Neural crest cell (in vitro differentiated cells): Measurements from ENCODE around the gene NEK10. TPM values are rescaled to one million over a fixed set of nuclear protein-coding genes. Genes with fewer than 3 reads are reported as not detected.

Experiments used
- DNase-seq: peaks from one replicate; pipeline ENCODE4 v3.0.0; 2021; ENCODE audit warnings: low read depth, mixed read lengths, low spot score
- H3K27ac Mint-ChIP-seq: one replicate; pipeline ENCODE4 v1.8.0; 2021; ENCODE audit warnings: mild to moderate bottlenecking, mixed read lengths; ENCODE audit not compliant: unreplicated experiment
- H3K27me3 Mint-ChIP-seq: 2 replicates; pipeline ENCODE4 v1.8.0; 2021; ENCODE audit warnings: low read depth, mild to moderate bottlenecking, mixed read lengths
- H3K36me3 Mint-ChIP-seq: 2 replicates; pipeline ENCODE4 v1.8.0; 2021; ENCODE audit warnings: low read depth, mild to moderate bottlenecking, mixed read lengths
- H3K4me1 Mint-ChIP-seq: 2 replicates; pipeline ENCODE4 v1.8.0; 2021; ENCODE audit warnings: mixed read lengths
- H3K4me3 Mint-ChIP-seq: one replicate; pipeline ENCODE4 v1.8.0; 2021; ENCODE audit warnings: mild to moderate bottlenecking, mixed read lengths
- H3K9me3 Mint-ChIP-seq: 2 replicates; pipeline ENCODE4 v1.8.0; 2021; ENCODE audit warnings: mixed read lengths
- CTCF ChIP-seq: fragments of 200-600 bp; sonication (generic); conservative IDR thresholded peaks from 2 replicates; pipeline ENCODE4 v1.5.0; 2021; ENCODE audit warnings: antibody characterized with exemption, mild to moderate bottlenecking
- total RNA-seq: library from RNA; stranded (reverse); gene quantifications from 2 replicates; pipeline ENCODE4 v1.2.1, GENCODE V29; 2021

The NEK10 gene
- total RNA-seq, 1 donor from 2014 or later, result 2.7 TPM

- Mint-ChIP-seq H3K27ac (no peak overlapping the region), H3K9me3 (peaks cover 11% of the 10 kb centered on the region), H3K4me3 (no peak overlapping the region), H3K36me3 (no peaks in the 10 kb centered on the region), H3K27me3 (no peaks in the 10 kb centered on the region), H3K4me1 (no peaks in the 10 kb centered on the region)
- TF ChIP-seq CTCF, result no peak
- no peak for DNase-seq
Measured at GRCh38 chr3:27216295-27216855, 152.8 kb downstream of the NEK10 start.

- H3K36me3 Mint-ChIP-seq, result no peaks in the 10 kb centered on the region
- no peak overlapping the region for H3K27ac Mint-ChIP-seq
- TF ChIP-seq CTCF, result no peak
Measured at GRCh38 chr3:27213450-27213849, 155.7 kb downstream of the NEK10 start.

GRCh38 chr3:27209617-27210264, 159.4 kb downstream of the NEK10 start:
- TF ChIP-seq CTCF, result no peak
- Mint-ChIP-seq H3K27ac (no peak overlapping the region), H3K9me3 (no peaks in the 10 kb centered on the region), H3K4me1 (no peaks in the 10 kb centered on the region), H3K27me3 (no peaks in the 10 kb centered on the region), H3K36me3 (no peaks in the 10 kb centered on the region), H3K4me3 (no peak overlapping the region)
- DNase-seq, result no peak

More at GRCh38 chr3:27213450-27213849, 155.7 kb downstream of the NEK10 start:
- no peaks in the 10 kb centered on the region for H3K4me1 Mint-ChIP-seq
- no peak overlapping the region for H3K4me3 Mint-ChIP-seq
- DNase-seq, result no peak
- H3K27me3 Mint-ChIP-seq, result no peaks in the 10 kb centered on the region
- no peaks in the 10 kb centered on the region for H3K9me3 Mint-ChIP-seq

GRCh38 chr3:27208961-27209616, 160.1 kb downstream of the NEK10 start:
- H3K27ac Mint-ChIP-seq, result no peak overlapping the region
- no peaks in the 10 kb centered on the region for H3K9me3 Mint-ChIP-seq

GRCh38 chr3:27202959-27203358, 166.2 kb downstream of the NEK10 start:
- DNase-seq, result no peak
- H3K27me3 Mint-ChIP-seq, result no peaks in the 10 kb centered on the region
- no peak overlapping the region for H3K27ac Mint-ChIP-seq
- TF ChIP-seq CTCF, result no peak
- H3K9me3 Mint-ChIP-seq, result no peaks in the 10 kb centered on the region
- no peaks in the 10 kb centered on the region for H3K4me1 Mint-ChIP-seq
- H3K36me3 Mint-ChIP-seq, result no peaks in the 10 kb centered on the region
- H3K4me3 Mint-ChIP-seq, result no peak overlapping the region

More at GRCh38 chr3:27208961-27209616, 160.1 kb downstream of the NEK10 start:
- H3K4me1 Mint-ChIP-seq, result no peaks in the 10 kb centered on the region
- no peaks in the 10 kb centered on the region for H3K36me3 Mint-ChIP-seq
- TF ChIP-seq CTCF, result no peak
- H3K27me3 Mint-ChIP-seq, result no peaks in the 10 kb centered on the region
- DNase-seq, result no peak
- H3K4me3 Mint-ChIP-seq, result no peak overlapping the region
